Trophoblast cell (in vitro differentiated cells and primary cell): ENCODE measurements around the gene ASS1.

Experiments
- DNase-seq, 2 donors: peaks; one replicate each; pipeline ENCODE4 v3.0.0-alpha.2; 2016
- H2AFZ ChIP-seq: 2 replicates; pipeline ENCODE4 v1.6.1; 2013; ENCODE audit warnings: low read length, moderate library complexity, mild to moderate bottlenecking; ENCODE audit not compliant: insufficient read depth, poor library complexity
- H2AK5ac ChIP-seq: 2 replicates; pipeline ENCODE4 v1.6.1; 2013; ENCODE audit warnings: mild to moderate bottlenecking, low read length
- H2BK120ac ChIP-seq: 2 replicates; pipeline ENCODE4 v1.6.1; 2013; ENCODE audit warnings: low read length, mild to moderate bottlenecking, moderate library complexity; ENCODE audit not compliant: insufficient read depth, poor library complexity
- H2BK12ac ChIP-seq: 2 replicates; pipeline ENCODE4 v1.6.1; 2013; ENCODE audit warnings: mild to moderate bottlenecking, low read length, moderate library complexity
- H2BK5ac ChIP-seq: 2 replicates; pipeline ENCODE4 v1.6.1; 2013; ENCODE audit warnings: low read length, low read depth, moderate library complexity, mild to moderate bottlenecking; ENCODE audit not compliant: poor library complexity
- H3K14ac ChIP-seq: 2 replicates; pipeline ENCODE4 v1.6.1; 2013; ENCODE audit warnings: mild to moderate bottlenecking, low read length
- H3K18ac ChIP-seq: 2 replicates; pipeline ENCODE4 v1.6.1; 2013; ENCODE audit warnings: mild to moderate bottlenecking, low read length
- H3K23ac ChIP-seq: 2 replicates; pipeline ENCODE4 v1.6.1; 2013; ENCODE audit warnings: low read length
- H3K27ac ChIP-seq: 2 replicates; pipeline ENCODE4 v1.5.1; 2013; ENCODE audit warnings: low read depth, mild to moderate bottlenecking, inconsistent platforms, low read length, moderate library complexity
- H3K27me3 ChIP-seq: 2 replicates; pipeline ENCODE4 v1.6.1; 2013; ENCODE audit warnings: inconsistent platforms, mild to moderate bottlenecking, low read length, moderate library complexity; ENCODE audit not compliant: insufficient read depth
- H3K36me3 ChIP-seq, 2 experiments: 1 replicate in 1 of 2; 2 replicates in 1 of 2; pipeline ENCODE4 v1.6.1; 2013; ENCODE audit warnings: low read length in 2 of 2, mild to moderate bottlenecking in 2 of 2, moderate library complexity in 1 of 2; ENCODE audit not compliant: insufficient read depth in 2 of 2, control insufficient read depth in 1 of 2
- H3K4ac ChIP-seq: 2 replicates; pipeline ENCODE4 v1.6.1; 2013; ENCODE audit warnings: low read depth, mild to moderate bottlenecking, low read length, moderate library complexity
- H3K4me1 ChIP-seq, 2 experiments: 1 replicate in 1 of 2; 2 replicates in 1 of 2; pipeline ENCODE4 v1.6.1; 2013; ENCODE audit warnings: low read length in 2 of 2, mild to moderate bottlenecking in 2 of 2, moderate library complexity in 1 of 2; ENCODE audit not compliant: insufficient read depth in 2 of 2, control insufficient read depth in 1 of 2
- H3K4me2 ChIP-seq: 2 replicates; pipeline ENCODE4 v1.6.1; 2013; ENCODE audit warnings: inconsistent platforms, mild to moderate bottlenecking, low read length, moderate library complexity
- H3K4me3 ChIP-seq: 2 replicates; pipeline ENCODE4 v1.5.1; 2013; ENCODE audit warnings: mild to moderate bottlenecking, low read depth, low read length, inconsistent platforms
- H3K79me1 ChIP-seq: one replicate; pipeline ENCODE4 v1.6.1; 2013; ENCODE audit warnings: low read length
- H3K79me2 ChIP-seq: 2 replicates; pipeline ENCODE4 v1.6.1; 2013; ENCODE audit warnings: low read length, mild to moderate bottlenecking; ENCODE audit not compliant: control insufficient read depth, insufficient read depth, poor library complexity
- H3K9ac ChIP-seq: 2 replicates; pipeline ENCODE4 v1.6.1; 2013; ENCODE audit warnings: mild to moderate bottlenecking, low read length
- H3K9me3 ChIP-seq: 2 replicates; pipeline ENCODE4 v1.6.1; 2013; ENCODE audit warnings: low read depth, mild to moderate bottlenecking, control low read depth, inconsistent platforms, low read length; ENCODE audit not compliant: insufficient read depth
- H4K12ac ChIP-seq: 2 replicates; pipeline ENCODE4 v1.6.1; 2013; ENCODE audit warnings: low read depth, mild to moderate bottlenecking, low read length, moderate library complexity
- H4K8ac ChIP-seq: 2 replicates; pipeline ENCODE4 v1.6.1; 2013; ENCODE audit warnings: low read depth, mild to moderate bottlenecking, low read length, moderate library complexity
- H4K91ac ChIP-seq: one replicate; pipeline ENCODE4 v1.6.1; 2013; ENCODE audit warnings: low read depth, mild to moderate bottlenecking, low read length, moderate library complexity
- WGBS: extraction: QIAGEN DNeasy Blood & Tissue Kit; methylation state at CpG from one replicate; pipeline ENCODE4 v1.1.7; 2013; ENCODE audit warnings: missing lambda C conversion rate; ENCODE audit not compliant: insufficient read length, insufficient coverage; ENCODE audit errors: extremely low coverage; 5-methylcytosine and 5-hydroxymethylcytosine counted together

The ASS1 gene

DNA sequence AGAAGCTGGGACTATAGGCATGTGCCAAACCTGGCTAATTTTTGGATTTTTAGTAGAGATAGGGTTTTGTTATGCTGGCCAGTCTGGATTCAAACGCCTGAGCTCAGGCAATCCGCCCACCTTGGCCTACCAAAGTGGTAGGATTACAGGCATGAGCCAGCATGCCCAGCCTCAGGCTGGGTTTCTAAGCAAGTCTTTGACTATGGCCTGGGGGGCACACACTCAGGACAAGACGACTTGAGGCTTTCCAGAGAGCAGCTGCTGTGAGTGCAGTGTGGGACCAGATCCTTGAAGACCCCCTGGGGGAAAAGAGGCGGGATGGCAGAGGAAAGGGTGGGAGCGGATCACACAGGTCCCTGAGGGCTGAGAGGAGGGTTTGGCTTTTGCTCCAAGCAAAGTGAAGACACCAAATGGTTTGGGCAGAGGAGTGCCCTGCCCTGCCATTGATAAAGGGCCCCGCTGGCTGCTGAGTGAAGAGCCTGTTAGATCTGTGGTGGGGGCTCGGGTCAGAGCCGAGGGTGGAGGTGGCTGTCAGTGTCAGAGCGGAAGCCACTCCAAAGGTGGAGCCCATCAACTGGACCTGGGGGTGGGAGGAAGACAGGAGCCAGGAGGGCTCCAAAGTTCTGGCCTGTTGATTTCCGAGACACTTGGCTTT is 87.8 kb downstream of the ASS1 start:
- no peak overlapping the region for H2BK12ac ChIP-seq
- H3K79me1 ChIP-seq, result no peaks in the 10 kb centered on the region
- H3K9ac ChIP-seq, result no peak overlapping the region
- H3K14ac ChIP-seq, result no peak overlapping the region
- no peak overlapping the region for H3K4me3 ChIP-seq
- no peaks in the 10 kb centered on the region for H3K79me2 ChIP-seq
- no CpG with 5 or more reads among the region's 10 CpGs for WGBS
- no peak overlapping the region for H3K4ac ChIP-seq
- no peak overlapping the region for H3K18ac ChIP-seq
- peaks cover 0 to 5% of the 10 kb centered on the region in 2 experiments for H3K4me1 ChIP-seq
- DNase-seq, result peak; percentile 25 to 44
- no peaks in the 10 kb centered on the region for H3K27me3 ChIP-seq
- H3K36me3 ChIP-seq, result no peaks in the 10 kb centered on the region
- H3K27ac ChIP-seq, result no peak overlapping the region
- H2BK5ac ChIP-seq, result no peak overlapping the region
- no peak overlapping the region for H4K91ac ChIP-seq
- H3K23ac ChIP-seq, result no peak overlapping the region
- H2BK120ac ChIP-seq, result no peak overlapping the region
- no peak overlapping the region for H4K8ac ChIP-seq
- peaks cover 1% of the 10 kb centered on the region for H3K9me3 ChIP-seq
- H2AK5ac ChIP-seq, result no peak overlapping the region
- H2AFZ ChIP-seq, result no peak overlapping the region
- H3K4me2 ChIP-seq, result no peak overlapping the region
- no peak overlapping the region for H4K12ac ChIP-seq

DNA sequence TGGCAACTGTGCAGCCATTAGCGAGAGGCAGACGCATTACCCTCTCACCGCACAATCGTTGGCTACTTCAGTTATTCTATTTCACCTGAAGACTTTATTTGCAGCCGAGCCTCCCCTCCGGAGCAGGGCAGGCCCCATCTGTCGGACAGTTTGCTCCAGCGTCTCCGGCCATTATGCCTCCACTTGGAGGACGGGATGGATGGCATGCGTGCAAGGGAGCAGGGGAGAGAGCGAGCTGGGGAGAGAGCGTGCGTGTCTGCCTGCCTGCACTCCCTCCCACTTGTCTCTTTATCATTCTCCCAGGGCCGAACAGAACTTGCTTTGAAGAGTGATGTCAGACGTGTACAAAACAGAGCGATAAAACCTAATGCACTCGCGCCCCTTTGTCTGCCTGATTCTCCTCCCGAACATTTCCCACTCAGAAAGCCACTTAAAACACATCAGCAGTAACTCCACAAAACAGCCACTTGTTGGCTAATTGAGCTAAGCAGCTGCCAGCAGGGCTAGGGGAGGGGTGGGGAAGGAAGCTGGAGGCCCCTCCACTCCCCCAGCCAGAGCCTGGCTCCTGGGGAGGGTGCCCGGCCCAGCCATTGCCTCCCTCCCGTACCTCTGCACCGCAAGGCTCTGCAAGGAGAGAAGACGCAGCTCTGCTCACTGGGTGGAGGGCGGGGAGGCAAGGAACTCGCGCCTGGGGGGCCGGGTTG is 91.2 kb downstream of the ASS1 start:
- H2BK120ac ChIP-seq, result no peak overlapping the region
- H3K23ac ChIP-seq, result no peak overlapping the region
- H2AK5ac ChIP-seq, result no peak overlapping the region
- no peak overlapping the region for H2BK12ac ChIP-seq
- no peaks in the 10 kb centered on the region for H3K79me1 ChIP-seq
- H2AFZ ChIP-seq, result no peak overlapping the region
- H3K4ac ChIP-seq, result no peak overlapping the region
- no peaks in the 10 kb centered on the region for H3K79me2 ChIP-seq
- H4K8ac ChIP-seq, result no peak overlapping the region
- no peak overlapping the region for H2BK5ac ChIP-seq
- H3K4me3 ChIP-seq, result no peak overlapping the region
- H3K4me2 ChIP-seq, result peak overlapping the region; percentile 51
- peaks cover 4% of the 10 kb centered on the region for H3K9me3 ChIP-seq
- WGBS, result no CpG with 5 or more reads among the region's 28 CpGs
- no peak overlapping the region for H3K18ac ChIP-seq
- peak; percentile 8 to 48 for DNase-seq
- no peak overlapping the region for H3K9ac ChIP-seq
- no peak overlapping the region for H3K27ac ChIP-seq
- H3K4me1 ChIP-seq, result peaks cover 0 to 5% of the 10 kb centered on the region in 2 experiments
- H3K36me3 ChIP-seq, result no peaks in the 10 kb centered on the region
- no peak overlapping the region for H4K12ac ChIP-seq
- H3K27me3 ChIP-seq, result no peaks in the 10 kb centered on the region
- H4K91ac ChIP-seq, result no peak overlapping the region
- no peak overlapping the region for H3K14ac ChIP-seq

DNA sequence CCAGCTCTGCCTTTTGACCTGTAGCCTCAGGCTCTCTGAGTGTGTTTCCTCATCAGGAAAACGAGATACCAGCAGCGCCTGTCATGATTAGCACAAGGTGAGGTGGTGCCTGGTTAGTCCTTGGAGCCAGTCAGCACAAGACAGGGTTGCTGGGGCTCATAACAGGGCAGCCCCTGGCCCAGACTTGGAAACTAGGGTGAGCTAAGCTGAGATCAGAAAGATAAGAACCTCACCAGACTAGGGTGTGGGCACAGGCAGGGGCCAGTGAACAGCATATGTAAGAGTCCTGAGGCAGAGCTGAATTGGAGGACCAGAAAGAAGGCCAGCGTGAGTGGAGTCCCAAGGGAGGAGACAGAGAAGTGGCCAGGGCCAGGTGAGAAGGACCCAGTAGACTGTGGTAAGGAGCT is 91.9 kb downstream of the ASS1 start:
- no CpG with 5 or more reads among the region's 3 CpGs for WGBS
- H3K9ac ChIP-seq, result no peak overlapping the region
- H3K23ac ChIP-seq, result no peak overlapping the region
- no peak overlapping the region for H4K91ac ChIP-seq
- H4K12ac ChIP-seq, result no peak overlapping the region
- H3K9me3 ChIP-seq, result peaks cover 4% of the 10 kb centered on the region
- no peak overlapping the region for H3K4ac ChIP-seq
- H3K14ac ChIP-seq, result no peak overlapping the region
- no peaks in the 10 kb centered on the region for H3K36me3 ChIP-seq
- no peaks in the 10 kb centered on the region for H3K79me2 ChIP-seq
- no peak overlapping the region for H3K4me2 ChIP-seq
- H2BK12ac ChIP-seq, result no peak overlapping the region
- H2BK5ac ChIP-seq, result no peak overlapping the region
- no peak overlapping the region for H2AFZ ChIP-seq
- H2BK120ac ChIP-seq, result no peak overlapping the region
- H3K4me1 ChIP-seq, result peaks cover 0 to 5% of the 10 kb centered on the region in 2 experiments
- DNase-seq, result peak; percentile 82 to 91
- no peaks in the 10 kb centered on the region for H3K79me1 ChIP-seq
- H3K27ac ChIP-seq, result no peak overlapping the region
- no peak overlapping the region for H2AK5ac ChIP-seq
- H3K27me3 ChIP-seq, result no peaks in the 10 kb centered on the region
- no peak overlapping the region for H3K18ac ChIP-seq
- no peak overlapping the region for H4K8ac ChIP-seq
- no peak overlapping the region for H3K4me3 ChIP-seq

DNA sequence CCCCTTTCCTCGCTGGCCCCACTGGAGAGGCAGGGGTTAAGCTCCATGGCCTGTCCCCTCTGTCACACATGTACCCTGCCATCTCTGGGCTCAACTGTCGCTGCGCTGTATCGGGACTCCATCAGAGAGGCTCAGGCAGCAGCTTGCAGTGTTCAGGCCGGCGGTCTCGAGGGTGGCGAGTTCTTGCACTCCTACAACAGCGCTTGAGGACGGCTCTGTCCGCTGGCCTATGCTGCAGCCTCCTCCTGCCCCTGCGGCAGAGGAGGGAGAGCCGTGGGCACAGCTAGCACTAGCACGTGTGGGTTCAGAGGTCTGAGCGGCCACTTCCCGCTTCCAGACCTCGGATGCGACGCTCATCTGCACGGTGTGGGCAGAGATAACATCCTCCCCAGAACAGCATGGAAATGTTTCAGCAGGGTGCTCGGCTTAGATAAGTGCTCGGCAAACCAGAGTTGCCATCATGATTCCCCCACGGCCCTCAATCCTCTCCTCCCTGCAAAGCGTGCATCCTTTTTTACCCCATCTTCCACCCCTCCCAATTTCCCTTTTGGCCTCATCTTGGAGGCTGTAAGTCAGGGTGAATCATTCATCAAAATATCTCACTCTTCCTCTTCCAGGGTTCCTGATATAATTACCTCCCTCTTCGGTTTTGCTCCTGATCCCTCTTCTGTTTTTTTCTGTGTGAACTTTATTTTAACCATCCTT is 92.7 kb downstream of the ASS1 start:
- Histone ChIP-seq H3K14ac (no peak overlapping the region), H2AFZ (no peak overlapping the region), H3K36me3 (no peaks in the 10 kb centered on the region), H3K18ac (no peak overlapping the region), H3K9me3 (peaks cover 3% of the 10 kb centered on the region), H2BK5ac (no peak overlapping the region), H3K79me2 (no peaks in the 10 kb centered on the region), H3K23ac (no peak overlapping the region), H3K27me3 (no peaks in the 10 kb centered on the region), H3K27ac (no peak overlapping the region), H4K91ac (no peak overlapping the region), H2BK12ac (no peak overlapping the region), H2AK5ac (no peak overlapping the region), H3K79me1 (no peaks in the 10 kb centered on the region), H4K12ac (no peak overlapping the region), H4K8ac (no peak overlapping the region), H3K4me2 (no peak overlapping the region), H3K9ac (no peak overlapping the region), H3K4me1 (peaks cover 0 to 5% of the 10 kb centered on the region in 2 experiments), H3K4me3 (no peak overlapping the region), H3K4ac (no peak overlapping the region), H2BK120ac (no peak overlapping the region)
- DNase-seq, result peak in 1 of 2 donors; percentile 7
- no CpG with 5 or more reads among the region's 25 CpGs for WGBS
